DMS 273 (cell line): ENCODE measurements around the gene DGKQ.
A peak's percentile ranks its signal among the peaks of the same experiment; 100 is the strongest.
"Not testable (repeated sequence)": the region's sequence is repeated elsewhere in the genome, so short reads cannot be mapped to it uniquely, and the experiment has no call there.

ENCODE experiments used
- DNase-seq: peaks from one replicate; lab custom pipeline; 2025; ENCODE audit not compliant: unreplicated experiment; lab: John Stamatoyannopoulos, UW

The DGKQ gene

DNA sequence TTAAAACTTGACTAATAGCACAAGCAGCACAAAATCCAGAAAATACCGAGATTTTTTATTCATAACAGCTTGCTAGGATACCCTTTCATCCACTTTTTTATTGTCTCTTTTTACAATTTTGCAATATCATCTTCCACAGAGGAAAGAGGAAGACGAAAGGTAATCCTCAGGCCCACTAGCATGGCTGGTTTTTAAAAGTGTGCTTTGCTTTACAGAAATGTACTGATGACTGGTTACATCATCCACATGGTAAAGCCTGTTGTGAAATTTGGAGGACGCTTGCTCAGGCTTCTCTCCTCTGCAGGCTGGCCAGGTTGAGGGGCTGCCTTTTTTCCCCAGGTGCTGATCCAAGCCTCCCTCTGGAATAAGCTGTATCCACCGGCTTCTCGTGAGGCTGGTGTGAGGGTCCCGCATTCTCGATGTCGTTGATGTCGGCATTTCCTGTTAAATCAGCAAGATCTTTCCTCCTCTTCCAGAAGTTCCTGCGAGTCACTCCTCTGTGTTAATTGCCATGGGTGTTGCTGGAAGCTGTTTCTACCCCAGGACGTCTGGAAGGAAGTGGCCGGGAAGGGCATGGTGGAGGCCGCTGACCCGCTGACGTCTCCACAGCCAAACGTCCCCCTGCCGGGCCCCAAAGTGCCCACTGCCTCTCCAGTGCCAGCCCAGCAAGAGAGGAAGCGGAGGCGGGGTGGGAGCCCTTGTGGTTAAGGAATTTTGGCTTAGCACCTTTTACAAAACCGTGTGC lies 5.8 kb upstream of the DGKQ start:
- no peak for DNase-seq

DNA sequence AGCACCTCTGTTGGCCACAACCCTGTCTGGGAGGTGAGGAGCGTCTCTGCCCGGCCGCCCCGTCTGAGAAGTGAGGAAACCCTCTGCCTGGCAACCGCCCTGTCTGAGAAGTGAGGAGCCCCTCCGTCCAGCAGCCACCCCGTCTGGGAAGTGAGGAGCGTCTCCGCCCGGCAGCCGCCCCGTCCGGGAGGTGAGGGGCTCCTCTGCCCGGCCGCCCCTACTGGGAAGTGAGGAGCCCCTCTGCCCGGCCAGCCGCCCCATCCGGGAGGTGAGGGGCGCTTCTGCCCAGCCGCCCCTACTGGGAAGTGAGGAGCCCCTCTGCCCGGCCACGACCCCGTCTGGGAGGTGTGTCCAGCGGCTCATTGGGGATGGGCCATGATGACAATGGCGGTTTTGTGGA lies 2.6 kb upstream of the DGKQ start:
- not testable (repeated sequence) for DNase-seq

DNA sequence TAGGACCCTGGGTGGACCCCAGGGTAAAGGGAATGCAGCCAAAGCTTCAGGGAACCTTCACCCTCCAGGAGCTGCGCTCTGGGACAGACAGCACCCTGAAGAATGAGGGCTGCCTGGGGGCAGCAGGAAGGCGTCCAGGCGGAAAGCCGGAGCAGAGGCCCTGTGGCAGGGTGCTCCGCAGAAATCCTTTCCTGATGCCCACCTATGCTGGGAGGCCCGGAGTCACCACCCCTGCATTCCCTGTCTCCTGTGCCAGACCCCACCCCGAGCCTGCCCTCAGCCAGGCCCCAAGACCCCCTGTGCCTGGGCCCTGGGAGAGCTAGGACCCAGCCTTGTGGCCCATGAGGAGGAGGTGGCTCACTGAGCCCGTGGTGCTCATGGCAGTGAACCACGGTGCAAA lies 1.3 kb upstream of the DGKQ start:
- no peak for DNase-seq

DNA sequence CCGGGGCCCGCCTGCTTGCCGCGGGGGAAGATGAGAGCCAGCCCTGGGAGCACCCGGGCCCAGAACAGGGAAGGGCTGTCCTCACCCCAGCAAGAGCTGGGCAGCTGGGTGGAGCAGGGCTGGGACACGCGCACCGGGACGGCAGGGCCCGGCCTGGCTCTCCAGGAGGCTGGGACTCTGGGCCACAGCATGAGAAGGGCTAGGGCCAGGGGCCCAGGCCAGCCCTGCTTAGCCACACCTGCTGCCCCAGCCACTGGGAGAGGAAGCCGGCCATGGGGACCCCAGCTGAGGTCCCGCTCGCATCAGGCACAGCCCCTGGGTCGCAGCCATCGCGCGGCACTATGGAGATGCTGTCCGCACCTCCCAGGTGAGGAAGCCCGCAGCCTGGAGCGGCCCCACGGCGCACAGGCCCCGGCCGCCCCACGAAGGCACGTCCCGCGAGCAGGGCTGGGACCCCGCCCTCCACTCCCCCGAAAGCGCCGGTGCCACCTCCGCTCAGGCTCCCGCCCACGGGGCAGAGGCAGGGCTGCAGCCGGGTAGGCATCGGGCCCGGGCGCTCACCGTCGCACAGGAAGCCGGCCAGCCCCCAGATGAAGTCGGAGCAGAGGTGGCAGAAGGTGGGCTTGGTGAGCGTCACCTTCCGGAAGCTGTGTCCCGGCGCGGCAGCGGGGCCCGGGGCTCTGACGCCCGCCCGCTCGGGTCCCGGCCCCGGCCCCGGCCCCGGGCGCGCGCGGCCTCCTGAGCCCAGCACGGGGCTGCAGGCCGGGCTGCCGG lies 531 bp downstream of the DGKQ start:
- DNase-seq: peak; percentile 50

GRCh38 chr4:971666-972500 lies 1.5 kb downstream of the DGKQ start:
- DNase-seq: peak; percentile 48

- no peak for DNase-seq
Observed at GRCh38 chr4:970854-971520, 2.4 kb downstream of the DGKQ start.

GRCh38 chr4:970046-970745 lies 3.2 kb downstream of the DGKQ start:
- no peak for DNase-seq

GRCh38 chr4:968621-969394 lies 4.6 kb downstream of the DGKQ start:
- no peak for DNase-seq

- no peak for DNase-seq
Observed at GRCh38 chr4:968221-968620, 5.1 kb downstream of the DGKQ start.

- no peak for DNase-seq
Observed at GRCh38 chr4:967113-968104, 6.0 kb downstream of the DGKQ start.

DNA sequence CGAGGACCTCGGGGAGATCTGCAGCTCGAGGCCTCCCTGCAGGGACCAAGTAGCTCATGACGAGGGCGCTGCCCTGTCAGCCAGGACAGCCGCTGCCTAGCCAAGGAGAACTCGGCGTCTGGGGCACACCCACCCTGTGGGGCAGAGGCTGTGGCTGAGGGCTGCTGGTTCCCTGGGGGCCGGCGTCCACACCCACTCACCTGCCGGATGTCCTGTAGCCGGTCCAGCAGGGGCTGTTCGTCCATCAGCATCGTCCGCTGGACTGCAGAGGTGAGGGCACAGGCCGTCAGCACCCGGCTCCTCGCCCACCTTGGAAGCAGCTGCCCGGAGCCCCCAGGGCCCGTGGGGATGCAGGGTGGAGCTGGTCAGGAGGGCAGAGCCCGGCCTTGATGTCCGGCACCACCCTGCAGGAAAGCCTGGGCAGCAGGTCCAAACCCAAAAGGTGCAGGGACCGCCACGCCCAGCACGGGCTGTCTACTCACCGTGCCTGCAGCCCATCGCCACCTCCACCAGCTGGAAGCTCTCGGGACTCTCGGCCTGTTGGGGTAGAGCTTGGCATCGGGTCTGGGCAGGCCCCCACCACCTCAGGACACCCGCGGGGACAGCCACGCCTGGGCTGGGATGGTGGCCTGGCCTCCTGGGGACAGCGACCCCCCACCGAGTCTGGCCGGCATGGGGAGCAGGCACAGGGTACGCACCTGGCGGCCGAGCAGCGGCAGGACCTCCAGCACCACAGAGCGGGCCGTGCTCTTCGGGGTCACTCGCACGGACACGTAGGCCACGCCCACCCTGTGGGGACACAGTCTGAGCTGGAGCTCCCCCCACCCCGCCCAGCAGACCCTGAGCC lies 6.9 kb downstream of the DGKQ start:
- no peak for DNase-seq

DNA sequence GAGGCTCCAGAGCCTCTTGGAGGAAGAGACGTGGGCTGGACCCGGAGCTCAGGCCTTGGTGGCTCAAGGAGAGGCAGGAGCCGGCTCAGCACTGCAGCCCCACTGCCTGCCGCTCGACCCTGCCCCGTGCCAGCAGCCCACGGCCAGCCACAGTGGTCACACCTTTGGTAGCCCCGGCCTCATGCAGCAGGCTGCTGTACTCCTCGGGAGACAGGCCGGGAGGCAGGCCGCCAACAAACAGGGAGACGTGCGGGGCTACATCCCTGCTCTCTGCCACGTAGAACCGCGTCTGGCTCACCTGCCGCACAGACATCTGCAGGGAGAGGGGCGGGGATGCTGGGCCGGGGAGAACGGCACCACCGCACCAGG lies 7.6 kb downstream of the DGKQ start:
- DNase-seq: no peak

DNA sequence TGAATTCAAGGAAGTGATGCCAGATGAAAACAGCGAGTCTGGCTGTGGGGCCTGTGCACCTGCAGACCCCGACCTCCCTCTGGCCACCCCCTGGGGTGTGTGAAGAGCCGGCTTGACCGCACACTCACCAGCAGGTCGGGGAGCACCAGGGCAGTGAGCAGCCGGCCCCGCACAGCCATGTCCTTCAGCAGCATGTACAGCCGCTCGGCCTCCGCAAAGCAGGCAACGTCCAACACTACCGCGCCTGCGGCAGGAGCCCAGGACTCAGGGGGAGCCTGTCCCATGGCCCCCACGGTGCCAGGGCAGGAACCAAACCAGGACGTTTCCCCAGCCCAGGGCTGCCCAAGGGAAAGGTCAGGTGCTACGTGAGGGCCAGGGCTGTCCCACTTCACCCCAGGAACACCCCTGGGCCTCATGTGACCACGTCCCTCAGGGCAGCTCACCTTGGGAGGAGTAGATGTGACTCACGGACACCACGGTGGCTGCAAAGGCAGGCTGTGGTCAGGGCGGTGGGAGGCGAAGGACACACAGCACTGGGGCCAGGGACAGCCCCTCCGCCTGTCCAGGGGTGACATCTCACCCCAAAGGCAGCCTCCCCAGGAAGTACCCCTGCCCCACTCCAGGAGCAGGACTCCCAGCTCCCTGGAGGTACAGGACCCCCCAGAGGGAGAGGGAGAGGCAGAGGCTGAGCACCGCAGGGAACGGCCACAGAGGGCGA lies 8.2 kb downstream of the DGKQ start:
- DNase-seq: no peak

DNA sequence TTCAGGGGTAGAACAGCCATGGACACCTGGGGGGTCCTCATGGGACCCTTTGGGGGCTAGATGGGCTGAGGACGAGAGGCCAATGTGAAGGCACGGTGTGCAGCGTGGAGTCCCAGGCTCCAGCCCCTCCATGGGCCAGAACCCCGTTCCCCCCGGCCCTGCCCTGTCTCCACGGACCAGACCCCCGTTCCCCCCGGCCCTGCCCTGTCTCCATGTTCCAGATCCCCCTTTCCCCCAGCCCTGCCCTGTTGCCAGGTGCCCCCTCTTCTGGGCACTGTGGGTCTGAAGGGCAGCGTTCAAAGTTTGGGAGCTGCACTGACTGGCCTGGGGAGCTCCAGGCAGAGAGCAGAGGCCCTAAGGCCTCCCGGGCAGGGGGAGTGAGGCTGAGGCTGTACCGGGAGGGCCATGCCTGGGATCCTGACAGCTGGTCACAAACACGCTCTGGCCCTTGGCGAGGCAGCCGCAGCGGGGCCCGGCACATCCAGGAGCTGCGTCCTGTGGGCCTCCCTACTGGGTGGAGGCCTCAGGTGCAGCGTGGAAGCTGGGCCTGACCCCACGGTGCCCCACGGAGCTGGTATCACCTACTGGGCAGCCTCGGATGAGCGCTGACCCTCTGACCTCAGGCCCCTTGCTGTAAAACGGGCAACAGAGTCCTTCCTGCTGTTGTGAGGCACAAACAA lies 8.9 kb downstream of the DGKQ start:
- DNase-seq: no peak

GRCh38 chr4:963276-964225 lies 9.8 kb downstream of the DGKQ start:
- DNase-seq: no peak
